ENCODE results near the gene LEFTY1. TPM values are rescaled to one million over a fixed set of nuclear protein-coding genes. Genes with fewer than 3 reads are reported as not detected.
A peak's percentile ranks its signal among the peaks of the same experiment; 100 is the strongest.

The LEFTY1 gene
- total and polyA plus RNA-seq, 4 donors, result 0.42 to 1.4 (median 0.87) TPM

GRCh38 chr1:225851805-225852204 lies 37.1 kb downstream of the LEFTY1 start (continued):
- no peak for TF ChIP-seq FOXA2 (IDR thresholded peaks at IDR 0.05)
- no peak for TF ChIP-seq TAF1 (conservative IDR thresholded peaks at IDR 0.05)
- TF ChIP-seq SP1 (IDR thresholded peaks at IDR 0.05), result peak; percentile 17
- peak in 1 of 2 donors; percentile 5 for TF ChIP-seq RXRA (IDR thresholded peaks at IDR 0.05)
- no peak for TF ChIP-seq RAD21 (IDR thresholded peaks at IDR 0.05)
- no peak for TF ChIP-seq EGR1 (IDR thresholded peaks at IDR 0.05; ENCODE audit: low read depth in 2 of 2)

DNA sequence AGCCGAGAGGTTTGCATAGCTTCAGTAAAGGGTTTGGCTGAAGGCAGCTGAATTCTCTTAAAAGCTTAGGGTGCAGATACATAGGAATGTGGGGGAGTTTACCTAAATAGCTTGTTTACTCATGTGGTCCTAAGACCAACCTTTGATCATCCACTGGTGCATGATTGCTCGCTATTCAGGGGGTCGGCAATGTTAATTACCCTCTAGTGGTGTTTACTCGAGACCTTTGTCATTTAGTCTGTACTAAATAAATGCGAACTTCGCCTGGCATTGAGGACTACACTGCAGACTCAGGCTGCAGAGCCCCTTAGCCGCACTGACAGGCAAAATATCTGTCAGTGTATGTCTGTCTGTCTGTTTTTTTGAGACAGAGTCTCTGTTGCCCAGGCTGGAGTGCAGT lies 38.6 kb downstream of the LEFTY1 start:
- Histone ChIP-seq H3K27ac (ENCODE audit: low read depth in 1 of 2, low read length in 2 of 2) (no peak overlapping the region), H3K4me1 (ENCODE audit: control insufficient read depth in 4 of 4, insufficient read depth in 4 of 4, low read length in 3 of 4) (peaks cover 0 to 6% (median 1%) of the 10 kb centered on the region in 4 donors), H3K36me3 (ENCODE audit: control insufficient read depth in 4 of 4, insufficient read depth in 3 of 4, low read depth in 1 of 4, low read length in 3 of 4) (peaks cover 4 to 46% (median 31%) of the 10 kb centered on the region in 4 donors), H3K27me3 (ENCODE audit: control insufficient read depth in 4 of 4, insufficient read depth in 4 of 4, low read length in 3 of 4) (no peaks in the 10 kb centered on the region), H3K9ac (ENCODE audit: low read depth in 1 of 2, low read length in 2 of 2) (no peak overlapping the region), H3K9me3 (ENCODE audit: control insufficient read depth in 4 of 4, low read length in 3 of 4) (no peaks in the 10 kb centered on the region), H3K4me3 (ENCODE audit: low read depth in 1 of 3, low read length in 3 of 3) (no peak overlapping the region)
- TF ChIP-seq, protein P1, sequence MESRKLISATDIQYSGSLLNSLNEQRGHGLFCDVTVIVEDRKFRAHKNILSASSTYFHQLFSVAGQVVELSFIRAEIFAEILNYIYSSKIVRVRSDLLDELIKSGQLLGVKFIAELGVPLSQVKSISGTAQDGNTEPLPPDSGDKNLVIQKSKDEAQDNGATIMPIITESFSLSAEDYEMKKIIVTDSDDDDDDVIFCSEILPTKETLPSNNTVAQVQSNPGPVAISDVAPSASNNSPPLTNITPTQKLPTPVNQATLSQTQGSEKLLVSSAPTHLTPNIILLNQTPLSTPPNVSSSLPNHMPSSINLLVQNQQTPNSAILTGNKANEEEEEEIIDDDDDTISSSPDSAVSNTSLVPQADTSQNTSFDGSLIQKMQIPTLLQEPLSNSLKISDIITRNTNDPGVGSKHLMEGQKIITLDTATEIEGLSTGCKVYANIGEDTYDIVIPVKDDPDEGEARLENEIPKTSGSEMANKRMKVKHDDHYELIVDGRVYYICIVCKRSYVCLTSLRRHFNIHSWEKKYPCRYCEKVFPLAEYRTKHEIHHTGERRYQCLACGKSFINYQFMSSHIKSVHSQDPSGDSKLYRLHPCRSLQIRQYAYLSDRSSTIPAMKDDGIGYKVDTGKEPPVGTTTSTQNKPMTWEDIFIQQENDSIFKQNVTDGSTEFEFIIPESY (IDR thresholded peaks at IDR 0.05), result no peak
- TF ChIP-seq, protein P2, sequence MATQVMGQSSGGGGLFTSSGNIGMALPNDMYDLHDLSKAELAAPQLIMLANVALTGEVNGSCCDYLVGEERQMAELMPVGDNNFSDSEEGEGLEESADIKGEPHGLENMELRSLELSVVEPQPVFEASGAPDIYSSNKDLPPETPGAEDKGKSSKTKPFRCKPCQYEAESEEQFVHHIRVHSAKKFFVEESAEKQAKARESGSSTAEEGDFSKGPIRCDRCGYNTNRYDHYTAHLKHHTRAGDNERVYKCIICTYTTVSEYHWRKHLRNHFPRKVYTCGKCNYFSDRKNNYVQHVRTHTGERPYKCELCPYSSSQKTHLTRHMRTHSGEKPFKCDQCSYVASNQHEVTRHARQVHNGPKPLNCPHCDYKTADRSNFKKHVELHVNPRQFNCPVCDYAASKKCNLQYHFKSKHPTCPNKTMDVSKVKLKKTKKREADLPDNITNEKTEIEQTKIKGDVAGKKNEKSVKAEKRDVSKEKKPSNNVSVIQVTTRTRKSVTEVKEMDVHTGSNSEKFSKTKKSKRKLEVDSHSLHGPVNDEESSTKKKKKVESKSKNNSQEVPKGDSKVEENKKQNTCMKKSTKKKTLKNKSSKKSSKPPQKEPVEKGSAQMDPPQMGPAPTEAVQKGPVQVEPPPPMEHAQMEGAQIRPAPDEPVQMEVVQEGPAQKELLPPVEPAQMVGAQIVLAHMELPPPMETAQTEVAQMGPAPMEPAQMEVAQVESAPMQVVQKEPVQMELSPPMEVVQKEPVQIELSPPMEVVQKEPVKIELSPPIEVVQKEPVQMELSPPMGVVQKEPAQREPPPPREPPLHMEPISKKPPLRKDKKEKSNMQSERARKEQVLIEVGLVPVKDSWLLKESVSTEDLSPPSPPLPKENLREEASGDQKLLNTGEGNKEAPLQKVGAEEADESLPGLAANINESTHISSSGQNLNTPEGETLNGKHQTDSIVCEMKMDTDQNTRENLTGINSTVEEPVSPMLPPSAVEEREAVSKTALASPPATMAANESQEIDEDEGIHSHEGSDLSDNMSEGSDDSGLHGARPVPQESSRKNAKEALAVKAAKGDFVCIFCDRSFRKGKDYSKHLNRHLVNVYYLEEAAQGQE (IDR thresholded peaks at IDR 0.05), result no peak
- TF ChIP-seq RXRA (IDR thresholded peaks at IDR 0.05) (no peak), RAD21 (IDR thresholded peaks at IDR 0.05) (no peak), FOXA2 (IDR thresholded peaks at IDR 0.05) (no peak), YY1 (IDR thresholded peaks at IDR 0.05) (no peak)
- WGBS, result 94% methylated on average over 7 of the region's 7 CpGs
- DNase-seq (ENCODE audit: low spot score), result no peak

DNA sequence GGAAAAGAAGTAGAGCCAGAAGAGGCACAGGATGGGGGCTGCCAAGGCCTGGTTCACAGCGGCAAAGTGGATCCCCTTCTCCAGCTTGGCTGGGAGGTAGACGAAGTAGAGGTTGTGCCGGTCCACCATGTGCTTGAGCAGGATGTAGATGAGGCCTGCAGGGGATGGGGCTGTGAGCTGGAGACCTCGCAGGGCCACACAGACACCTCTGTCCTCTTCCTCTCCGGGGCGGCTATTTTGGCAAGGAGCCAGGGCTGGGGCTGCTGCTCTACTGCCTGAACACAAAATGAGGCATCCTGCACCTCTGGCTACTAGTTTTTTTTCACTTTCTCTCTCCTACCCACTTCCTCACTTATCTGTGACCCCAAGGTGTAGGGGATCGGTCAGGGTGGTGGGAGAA lies 39.0 kb downstream of the LEFTY1 start:
- no peaks in the 10 kb centered on the region for H3K9me3 ChIP-seq (ENCODE audit: control insufficient read depth in 4 of 4, low read length in 3 of 4)
- H3K36me3 ChIP-seq (ENCODE audit: control insufficient read depth in 4 of 4, insufficient read depth in 3 of 4, low read depth in 1 of 4, low read length in 3 of 4), result peaks cover 5 to 43% (median 29%) of the 10 kb centered on the region in 4 donors
- peaks cover 0 to 6% (median 1%) of the 10 kb centered on the region in 4 donors for H3K4me1 ChIP-seq (ENCODE audit: control insufficient read depth in 4 of 4, insufficient read depth in 4 of 4, low read length in 3 of 4)
- H3K27ac ChIP-seq (ENCODE audit: low read depth in 1 of 2, low read length in 2 of 2), result no peak overlapping the region
- H3K27me3 ChIP-seq (ENCODE audit: control insufficient read depth in 4 of 4, insufficient read depth in 4 of 4, low read length in 3 of 4), result no peaks in the 10 kb centered on the region
- no peak overlapping the region for H3K9ac ChIP-seq (ENCODE audit: low read depth in 1 of 2, low read length in 2 of 2)
- DNase-seq (ENCODE audit: low spot score), result no peak
- no peak overlapping the region for H3K4me3 ChIP-seq (ENCODE audit: low read depth in 1 of 3, low read length in 3 of 3)
- WGBS, result 53% methylated on average over 7 of the region's 7 CpGs
- TF ChIP-seq SP1 (IDR thresholded peaks at IDR 0.05), result no peak
- TF ChIP-seq, protein P2 (IDR thresholded peaks at IDR 0.05), result no peak
- TF ChIP-seq, protein P3, sequence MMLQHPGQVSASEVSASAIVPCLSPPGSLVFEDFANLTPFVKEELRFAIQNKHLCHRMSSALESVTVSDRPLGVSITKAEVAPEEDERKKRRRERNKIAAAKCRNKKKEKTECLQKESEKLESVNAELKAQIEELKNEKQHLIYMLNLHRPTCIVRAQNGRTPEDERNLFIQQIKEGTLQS (IDR thresholded peaks at IDR 0.05), result no peak
- no peak for TF ChIP-seq TAF1 (conservative IDR thresholded peaks at IDR 0.05)
- no peak for TF ChIP-seq HNF4A (conservative IDR thresholded peaks at IDR 0.05)
- no peak for TF ChIP-seq JUND (IDR thresholded peaks at IDR 0.05)
- no peak for TF ChIP-seq MAX (IDR thresholded peaks at IDR 0.05)
- TF ChIP-seq FOXA1 (IDR thresholded peaks at IDR 0.05), result no peak
- TF ChIP-seq, protein P1 (IDR thresholded peaks at IDR 0.05), result no peak
- TF ChIP-seq CTCF (IDR thresholded peaks at IDR 0.05; ENCODE audit: low read depth, low read length, missing input control), result no peak
- no peak for TF ChIP-seq NR2F2 (IDR thresholded peaks at IDR 0.05)
- no peak for TF ChIP-seq HNF4G (IDR thresholded peaks at IDR 0.05)
- TF ChIP-seq EGR1 (IDR thresholded peaks at IDR 0.05; ENCODE audit: low read depth in 2 of 2), result no peak
